T-helper 2 cell treated with Interferon-gamma antibody and Interleukin-4, amounts not matched to agents 5 μg/mL and 100 μg/mL, for 36 hours (primary cell): Measurements from ENCODE around the gene ZCCHC7.

Experiments used
- DNase-seq: peaks from one replicate; pipeline ENCODE4 v3.0.0; 2021; ENCODE audit warnings: low spot score
- H3K27ac Mint-ChIP-seq: one replicate; pipeline ENCODE4 v1.8.0; 2021; ENCODE audit warnings: mild to moderate bottlenecking, mixed read lengths
- H3K27me3 Mint-ChIP-seq: one replicate; pipeline ENCODE4 v1.8.0; 2021; ENCODE audit warnings: low read depth, mixed read lengths
- H3K36me3 Mint-ChIP-seq: one replicate; pipeline ENCODE4 v1.8.0; 2021; ENCODE audit warnings: low read depth, mixed read lengths
- H3K4me1 Mint-ChIP-seq: one replicate; pipeline ENCODE4 v1.8.0; 2021; ENCODE audit warnings: low read depth, mixed read lengths
- H3K4me3 Mint-ChIP-seq: one replicate; pipeline ENCODE4 v1.8.0; 2022; ENCODE audit warnings: mild to moderate bottlenecking, moderate library complexity, mixed read lengths
- H3K9me3 Mint-ChIP-seq: one replicate; pipeline ENCODE4 v1.8.0; 2021; ENCODE audit warnings: mixed read lengths

ZCCHC7 gene

GRCh38 chr9:37246826-37247225, 126.5 kb downstream of the ZCCHC7 start:
- Mint-ChIP-seq H3K36me3 (peaks cover 15% of the 10 kb centered on the region), H3K27me3 (no peaks in the 10 kb centered on the region)

GRCh38 chr9:37248651-37249163, 128.3 kb downstream of the ZCCHC7 start:
- Mint-ChIP-seq H3K36me3 (peaks cover 24% of the 10 kb centered on the region), H3K4me1 (no peaks in the 10 kb centered on the region), H3K4me3 (no peak overlapping the region), H3K27me3 (no peaks in the 10 kb centered on the region), H3K9me3 (peaks cover 11% of the 10 kb centered on the region), H3K27ac (no peak overlapping the region)
- DNase-seq: no peak

More at GRCh38 chr9:37246826-37247225, 126.5 kb downstream of the ZCCHC7 start:
- Mint-ChIP-seq H3K4me1 (no peaks in the 10 kb centered on the region), H3K9me3 (no peaks in the 10 kb centered on the region), H3K27ac (no peak overlapping the region), H3K4me3 (no peak overlapping the region)
- DNase-seq: no peak

GRCh38 chr9:37251452-37251851, 131.1 kb downstream of the ZCCHC7 start:
- Mint-ChIP-seq H3K27me3 (no peaks in the 10 kb centered on the region), H3K4me1 (no peaks in the 10 kb centered on the region), H3K4me3 (no peak overlapping the region), H3K36me3 (peaks cover 33% of the 10 kb centered on the region), H3K27ac (no peak overlapping the region), H3K9me3 (peaks cover 11% of the 10 kb centered on the region)
- no peak for DNase-seq

GRCh38 chr9:37253377-37253937, 133.1 kb downstream of the ZCCHC7 start:
- H3K27ac Mint-ChIP-seq: no peak overlapping the region

GRCh38 chr9:37255187-37255586, 134.8 kb downstream of the ZCCHC7 start:
- no peaks in the 10 kb centered on the region for H3K4me1 Mint-ChIP-seq
- peaks cover 28% of the 10 kb centered on the region for H3K36me3 Mint-ChIP-seq
- no peak for DNase-seq
- H3K4me3 Mint-ChIP-seq: no peak overlapping the region
- H3K27ac Mint-ChIP-seq: no peak overlapping the region
- H3K27me3 Mint-ChIP-seq: no peaks in the 10 kb centered on the region
- peaks cover 11% of the 10 kb centered on the region for H3K9me3 Mint-ChIP-seq

More at GRCh38 chr9:37253377-37253937, 133.1 kb downstream of the ZCCHC7 start:
- H3K36me3 Mint-ChIP-seq: peaks cover 34% of the 10 kb centered on the region
- H3K27me3 Mint-ChIP-seq: no peaks in the 10 kb centered on the region
- DNase-seq: no peak
- H3K4me1 Mint-ChIP-seq: no peaks in the 10 kb centered on the region
- H3K4me3 Mint-ChIP-seq: no peak overlapping the region
- H3K9me3 Mint-ChIP-seq: peaks cover 11% of the 10 kb centered on the region

GRCh38 chr9:37255944-37256862, 135.8 kb downstream of the ZCCHC7 start:
- Mint-ChIP-seq H3K4me1 (no peaks in the 10 kb centered on the region), H3K27ac (no peak overlapping the region), H3K36me3 (peaks cover 30% of the 10 kb centered on the region)

GRCh38 chr9:37259951-37260350, 139.6 kb downstream of the ZCCHC7 start:
- H3K4me3 Mint-ChIP-seq: no peak overlapping the region
- no peak for DNase-seq
- peaks cover 20% of the 10 kb centered on the region for H3K36me3 Mint-ChIP-seq
- no peaks in the 10 kb centered on the region for H3K27me3 Mint-ChIP-seq
- no peak overlapping the region for H3K27ac Mint-ChIP-seq
- no peaks in the 10 kb centered on the region for H3K9me3 Mint-ChIP-seq
- no peaks in the 10 kb centered on the region for H3K4me1 Mint-ChIP-seq

More at GRCh38 chr9:37255944-37256862, 135.8 kb downstream of the ZCCHC7 start:
- no peak for DNase-seq
- Mint-ChIP-seq H3K27me3 (no peaks in the 10 kb centered on the region), H3K4me3 (no peak overlapping the region), H3K9me3 (peaks cover 11% of the 10 kb centered on the region)

GRCh38 chr9:37262410-37262809, 142.0 kb downstream of the ZCCHC7 start:
- Mint-ChIP-seq H3K27ac (no peak overlapping the region), H3K27me3 (no peaks in the 10 kb centered on the region), H3K9me3 (no peaks in the 10 kb centered on the region), H3K4me3 (no peak overlapping the region), H3K4me1 (no peaks in the 10 kb centered on the region), H3K36me3 (peaks cover 10% of the 10 kb centered on the region)
- DNase-seq: no peak

- Mint-ChIP-seq H3K27me3 (no peaks in the 10 kb centered on the region), H3K36me3 (peaks cover 10% of the 10 kb centered on the region), H3K4me3 (no peak overlapping the region), H3K9me3 (no peaks in the 10 kb centered on the region), H3K27ac (no peak overlapping the region), H3K4me1 (no peaks in the 10 kb centered on the region)
- DNase-seq: no peak
These were observed 144.2 kb downstream of the ZCCHC7 start for GRCh38 chr9:37264539-37264938.

- Mint-ChIP-seq H3K9me3 (no peaks in the 10 kb centered on the region), H3K4me1 (peaks cover 3% of the 10 kb centered on the region), H3K27me3 (no peaks in the 10 kb centered on the region)
These were observed 146.3 kb downstream of the ZCCHC7 start for GRCh38 chr9:37266630-37267029.

GRCh38 chr9:37269221-37269620, 148.8 kb downstream of the ZCCHC7 start:
- H3K4me3 Mint-ChIP-seq: no peak overlapping the region
- H3K36me3 Mint-ChIP-seq: peaks cover 22% of the 10 kb centered on the region
- no peak overlapping the region for H3K27ac Mint-ChIP-seq
- peaks cover 11% of the 10 kb centered on the region for H3K9me3 Mint-ChIP-seq
- H3K4me1 Mint-ChIP-seq: peaks cover 3% of the 10 kb centered on the region
- no peak for DNase-seq
- H3K27me3 Mint-ChIP-seq: no peaks in the 10 kb centered on the region

More at GRCh38 chr9:37266630-37267029, 146.3 kb downstream of the ZCCHC7 start:
- no peak for DNase-seq
- no peak overlapping the region for H3K27ac Mint-ChIP-seq
- H3K4me3 Mint-ChIP-seq: no peak overlapping the region
- H3K36me3 Mint-ChIP-seq: peaks cover 7% of the 10 kb centered on the region

GRCh38 chr9:37271679-37272078, 151.3 kb downstream of the ZCCHC7 start:
- Mint-ChIP-seq H3K4me3 (no peak overlapping the region), H3K9me3 (peaks cover 14% of the 10 kb centered on the region), H3K4me1 (peaks cover 5% of the 10 kb centered on the region), H3K27me3 (no peaks in the 10 kb centered on the region), H3K27ac (no peak overlapping the region), H3K36me3 (peaks cover 30% of the 10 kb centered on the region)
- no peak for DNase-seq

- no peak for DNase-seq
- H3K4me1 Mint-ChIP-seq: peaks cover 5% of the 10 kb centered on the region
- H3K27me3 Mint-ChIP-seq: no peaks in the 10 kb centered on the region
- no peak overlapping the region for H3K27ac Mint-ChIP-seq
- no peak overlapping the region for H3K4me3 Mint-ChIP-seq
- peaks cover 14% of the 10 kb centered on the region for H3K9me3 Mint-ChIP-seq
- peaks cover 31% of the 10 kb centered on the region for H3K36me3 Mint-ChIP-seq
These were observed 153.2 kb downstream of the ZCCHC7 start for GRCh38 chr9:37273595-37273994.

- peaks cover 2% of the 10 kb centered on the region for H3K36me3 Mint-ChIP-seq
- H3K4me3 Mint-ChIP-seq: no peak overlapping the region
These were observed 161.2 kb downstream of the ZCCHC7 start for GRCh38 chr9:37281541-37281940.

More at GRCh38 chr9:37281541-37281940, 161.2 kb downstream of the ZCCHC7 start:
- Mint-ChIP-seq H3K4me1 (peaks cover 6% of the 10 kb centered on the region), H3K9me3 (no peaks in the 10 kb centered on the region), H3K27me3 (no peaks in the 10 kb centered on the region), H3K27ac (no peak overlapping the region)
- no peak for DNase-seq
